Sigmoid colon (tissue), 7 donors: Measurements from ENCODE around the gene XAB2. TPM values are rescaled to one million over a fixed set of nuclear protein-coding genes. Genes with fewer than 3 reads are reported as not detected.
A peak's percentile ranks its signal among the peaks of the same experiment; 100 is the strongest.

ENCODE experiments used
- DNase-seq: peaks from one replicate; pipeline ENCODE4 v3.0.0-alpha.2; 2019
- H3K27ac ChIP-seq, 4 donors: fragments of 200-600 bp; sonication (generic); one replicate each; pipeline ENCODE4 v1.5.1; 2016 to 2019; ENCODE audit warnings: mild to moderate bottlenecking in 1 of 4
- H3K27me3 ChIP-seq, 3 donors: fragments of 200-600 bp; sonication (generic); one replicate each; pipeline ENCODE4 v1.5.1; 2019; ENCODE audit warnings: mild to moderate bottlenecking in 1 of 3
- H3K36me3 ChIP-seq, 4 donors: fragments of 200-600 bp; sonication (generic); one replicate each; pipeline ENCODE4 v1.5.1; 2016 to 2019
- H3K4me1 ChIP-seq, 4 donors: fragments of 200-600 bp; sonication (generic); one replicate each; pipeline ENCODE4 v1.5.1; 2017 to 2019
- H3K4me3 ChIP-seq, 4 donors: fragments of 200-600 bp; sonication (generic); one replicate each; pipeline ENCODE4 v1.5.1; 2017 to 2019; ENCODE audit warnings: mild to moderate bottlenecking in 2 of 4, moderate library complexity in 1 of 4
- H3K9me3 ChIP-seq, 4 donors: fragments of 200-600 bp in 3 of 4; sonication (generic) in 3 of 4; one replicate each; pipeline versions ENCODE4 v1.5.1 to v1.6.1; 2013 to 2019
- CTCF ChIP-seq, 4 experiments: fragments of 450-650 bp in 3 of 4; fragments of 200-600 bp in 1 of 4; IDR thresholded peaks; one replicate each; pipeline ENCODE4 v1.5.1; 2016 to 2019; ENCODE audit warnings: antibody characterized with exemption in 4 of 4, mild to moderate bottlenecking in 3 of 4, moderate library complexity in 2 of 4
- EP300 ChIP-seq, 4 donors: sonication (generic); formaldehyde crosslinking; IDR thresholded peaks; one replicate each; pipeline ENCODE4 v1.6.1; 2017; ENCODE audit warnings: antibody characterized with exemption in 4 of 4
- POLR2A ChIP-seq, 2 donors: fragments of 450-650 bp; IDR thresholded peaks; one replicate each; pipeline ENCODE4 v1.6.1; 2016; ENCODE audit warnings: antibody characterized with exemption in 2 of 2, mild to moderate bottlenecking in 2 of 2, moderate library complexity in 2 of 2
- POLR2AphosphoS5 ChIP-seq, 4 donors: sonication (generic); formaldehyde crosslinking; IDR thresholded peaks; one replicate each; pipeline ENCODE4 v1.6.1; 2017; ENCODE audit warnings: antibody characterized with exemption in 4 of 4
- WGBS, 2 donors: extraction: QIAGEN DNeasy Blood & Tissue Kit; methylation state at CpG; one replicate each; pipeline ENCODE4 v1.1.7; 2013; 5-methylcytosine and 5-hydroxymethylcytosine counted together
- intact Hi-C: fragments of 100-400 bp; cut with DNase I; formaldehyde crosslinking; loops from one replicate; pipeline ENCODE4 v1.15.1; 2023
- polyA plus RNA-seq, 3 donors: library from polyadenylated mRNA; stranded (reverse); fragments of 200-250 nt; gene quantifications; one replicate each; pipeline ENCODE4 v1.2.3, GENCODE V29; 2013
- total RNA-seq, 4 donors: library from RNA; depleted of rRNA; stranded (reverse); fragments of >200 nt; gene quantifications; one replicate each; pipeline ENCODE4 v1.1.0, GENCODE V29; 2016
- donor health status: healthy with polysubstance abuse.
- donor health status: Bipolar disorder and iron deficiency.
- donor health status: healthy.

Gene XAB2
- total and polyA plus RNA-seq, 7 donors, result 9.7 to 38.3 (median 29.9) TPM

- TF ChIP-seq EP300 (IDR thresholded peaks at IDR 0.05) (no peak), POLR2A (IDR thresholded peaks at IDR 0.05) (no peak), CTCF (IDR thresholded peaks at IDR 0.05) (no peak), POLR2AphosphoS5 (IDR thresholded peaks at IDR 0.05) (no peak)
- Histone ChIP-seq H3K27ac (no peak overlapping the region), H3K4me3 (no peak overlapping the region), H3K4me1 (peaks cover 0 to 6% (median 1%) of the 10 kb centered on the region in 4 donors), H3K36me3 (no peaks in the 10 kb centered on the region), H3K9me3 (no peaks in the 10 kb centered on the region), H3K27me3 (peaks cover 0 to 56% (median 55%) of the 10 kb centered on the region in 3 donors)
- WGBS, 2 donors, result 97% methylated on average over 13 of the region's 13 CpGs
- intact Hi-C loops, result no loop called here
- DNase-seq, result no peak
Observed at GRCh38 chr19:7639863-7640348, 10.6 kb upstream of the XAB2 start.

GRCh38 chr19:7638802-7639465 lies 9.6 kb upstream of the XAB2 start:
- intact Hi-C loops, result no loop called here
- peaks cover 0 to 53% (median 52%) of the 10 kb centered on the region in 3 donors for H3K27me3 ChIP-seq
- H3K4me3 ChIP-seq, result no peak overlapping the region
- no peaks in the 10 kb centered on the region for H3K9me3 ChIP-seq
- TF ChIP-seq POLR2A (IDR thresholded peaks at IDR 0.05), result no peak
- no peak for TF ChIP-seq CTCF (IDR thresholded peaks at IDR 0.05)
- no peak for TF ChIP-seq EP300 (IDR thresholded peaks at IDR 0.05)
- no peak for TF ChIP-seq POLR2AphosphoS5 (IDR thresholded peaks at IDR 0.05)
- DNase-seq, result no peak
- WGBS, 2 donors, result 89 to 90% methylated on average over 12 of the region's 12 CpGs
- no peaks in the 10 kb centered on the region for H3K36me3 ChIP-seq
- H3K27ac ChIP-seq, result no peak overlapping the region
- H3K4me1 ChIP-seq, result peaks cover 0 to 6% (median 1%) of the 10 kb centered on the region in 4 donors

- Histone ChIP-seq H3K36me3 (peaks cover 0 to 2% (median 0%) of the 10 kb centered on the region in 4 donors), H3K27me3 (peaks cover 0 to 45% (median 43%) of the 10 kb centered on the region in 3 donors), H3K4me1 (peaks cover 0 to 6% (median 1%) of the 10 kb centered on the region in 4 donors), H3K9me3 (no peaks in the 10 kb centered on the region), H3K4me3 (peak overlapping the region in 3 of 4 donors; percentile 37 to 43 (median 41)), H3K27ac (peak overlapping the region; percentile 6 to 65 (median 54))
- TF ChIP-seq EP300 (IDR thresholded peaks at IDR 0.05), result no peak
- no peak for TF ChIP-seq CTCF (IDR thresholded peaks at IDR 0.05)
- TF ChIP-seq POLR2A (IDR thresholded peaks at IDR 0.05), result no peak
- no peak for TF ChIP-seq POLR2AphosphoS5 (IDR thresholded peaks at IDR 0.05)
- intact Hi-C loops, result no loop called here
- DNase-seq, result no peak
- 26 to 36% methylated on average over 30 of the region's 30 CpGs for WGBS, 2 donors
Observed at GRCh38 chr19:7637374-7638256, 8.3 kb upstream of the XAB2 start.

- H3K36me3 ChIP-seq, result peaks cover 0 to 10% (median 0%) of the 10 kb centered on the region in 4 donors
- H3K27ac ChIP-seq, result peak within 1 kb of the TSS; percentile 6 to 65 (median 54)
- H3K4me1 ChIP-seq, result peaks cover 0 to 6% (median 1%) of the 10 kb centered on the region in 4 donors
- peaks cover 0 to 41% (median 41%) of the 10 kb centered on the region in 3 donors for H3K27me3 ChIP-seq
- intact Hi-C loops, result no loop called here
- no peaks in the 10 kb centered on the region for H3K9me3 ChIP-seq
- WGBS, 2 donors, result 6 to 9% methylated on average over 61 of the region's 61 CpGs
- DNase-seq, result no peak
- TF ChIP-seq CTCF (IDR thresholded peaks at IDR 0.05) (no peak), POLR2A (IDR thresholded peaks at IDR 0.05) (peak in 1 of 2 donors; percentile 16), POLR2AphosphoS5 (IDR thresholded peaks at IDR 0.05) (peak in 2 of 4 donors; percentile 42 to 47)
- peak within 1 kb of the TSS in 3 of 4 donors; percentile 37 to 43 (median 41) for H3K4me3 ChIP-seq
Observed at GRCh38 chr19:7636691-7637373, 7.5 kb upstream of the XAB2 start, which contains the start of gene STXBP2. STXBP2 (plus strand) TSS chr19:7637110; CDS start chr19:7637150, 40 bp downstream.
